ENCODE results near the gene AKNAD1.

AKNAD1 gene

DNA sequence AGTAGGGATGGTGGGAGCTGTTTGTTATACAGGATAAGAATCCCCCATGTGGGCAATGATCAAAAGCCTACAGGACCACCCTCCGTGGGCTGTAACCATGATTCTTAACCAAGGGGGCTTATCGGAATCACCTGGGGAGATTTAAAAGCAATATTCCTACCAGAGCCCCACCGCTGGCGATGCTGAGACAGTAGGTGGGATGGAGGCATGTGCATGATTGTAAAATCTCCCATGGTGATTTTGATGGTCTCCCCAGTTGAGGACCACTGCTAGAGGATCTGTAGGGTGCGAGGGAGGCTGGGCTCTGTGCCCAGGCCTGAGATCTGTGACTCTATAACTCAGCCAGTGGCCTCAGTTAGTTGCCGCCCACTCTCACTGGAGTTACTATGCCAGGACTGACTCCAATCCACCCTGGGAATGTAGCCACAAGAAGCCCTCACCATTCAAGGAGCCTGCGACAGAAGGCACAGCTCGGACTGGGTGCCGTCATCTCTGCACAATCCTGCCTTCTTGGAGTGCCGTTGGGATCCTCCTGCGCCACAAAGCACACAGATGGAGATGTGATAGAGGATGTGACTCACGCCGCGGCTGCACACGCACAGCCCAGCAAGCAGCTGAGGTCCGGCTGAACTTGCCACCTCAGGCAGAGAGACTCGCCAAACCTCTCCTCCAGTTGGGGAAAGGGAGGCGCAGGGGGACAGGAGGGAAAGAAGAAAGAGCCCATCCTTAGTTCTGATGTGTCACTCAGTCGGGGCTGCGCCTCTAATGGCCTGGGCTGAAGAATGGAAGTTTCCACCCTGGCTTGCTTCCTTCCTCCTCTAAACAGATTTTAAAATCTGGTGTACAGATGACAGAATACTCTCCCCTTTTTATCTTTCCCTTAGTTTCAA lies 26.5 kb downstream of the AKNAD1 start:
- no peak for DNase-seq (ENCODE audit: low spot score)

DNA sequence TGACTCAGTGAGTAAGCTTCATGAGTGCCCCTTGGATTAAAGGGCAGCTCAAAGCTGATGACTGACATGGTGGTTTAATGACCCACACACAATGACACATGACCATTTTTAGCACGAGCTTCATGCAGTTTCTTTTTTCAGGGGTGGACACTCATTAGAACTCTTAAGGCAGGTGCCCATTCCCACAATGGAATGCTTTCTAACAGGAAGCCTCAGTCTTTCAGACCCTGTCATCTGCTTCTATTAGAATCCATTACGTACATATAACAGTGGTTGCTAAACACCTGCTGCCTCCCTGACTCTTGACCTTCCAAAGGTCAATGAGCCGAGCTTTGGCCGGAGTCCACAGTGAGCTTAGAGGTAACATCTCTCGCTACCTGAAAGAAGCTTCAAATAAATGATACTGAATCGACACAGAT lies 27.4 kb downstream of the AKNAD1 start:
- DNase-seq (ENCODE audit: low spot score) = no peak

DNA sequence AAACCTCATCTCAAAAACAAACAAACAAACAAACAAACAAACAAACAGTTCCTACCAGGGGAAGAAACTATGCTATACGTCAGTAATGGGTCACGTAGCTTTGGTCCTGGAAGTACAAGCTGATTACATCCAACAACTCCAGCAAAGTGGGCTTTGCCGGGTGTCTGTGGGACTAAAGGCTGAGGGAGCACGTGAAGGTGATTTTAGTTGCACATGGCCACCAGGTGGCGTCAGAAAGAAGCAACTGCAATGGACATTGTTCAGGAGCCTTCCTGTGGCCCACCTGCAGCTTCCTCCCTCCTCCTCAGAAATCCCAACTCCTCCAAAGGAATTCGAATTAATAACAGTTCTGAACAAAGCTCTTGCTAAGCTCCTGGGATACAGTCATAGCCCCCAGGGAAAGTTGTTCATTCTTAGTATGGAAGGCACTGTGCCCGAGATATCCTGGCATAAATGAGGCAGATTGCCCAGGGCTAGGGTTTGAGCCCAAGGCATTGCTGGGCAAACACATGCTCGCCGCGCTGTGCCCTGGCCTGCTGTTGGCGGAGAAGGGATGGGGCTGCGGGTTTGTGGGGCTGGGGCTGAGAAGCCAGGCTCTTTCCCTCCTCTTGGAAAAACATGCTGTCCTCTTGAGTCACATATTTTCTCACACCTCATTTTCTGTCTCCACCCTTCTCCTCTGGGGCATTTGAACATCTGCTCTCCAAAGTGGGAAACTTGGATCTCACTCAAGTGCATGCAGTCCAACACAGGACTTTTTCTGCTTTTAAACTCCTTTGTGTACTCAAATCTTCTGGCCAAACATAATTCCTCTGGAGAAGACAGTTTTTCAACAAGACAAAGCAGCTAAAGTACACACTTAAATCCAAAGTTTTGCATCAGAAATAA lies 28.6 kb downstream of the AKNAD1 start:
- peak; percentile 63 for DNase-seq (ENCODE audit: low spot score)

DNA sequence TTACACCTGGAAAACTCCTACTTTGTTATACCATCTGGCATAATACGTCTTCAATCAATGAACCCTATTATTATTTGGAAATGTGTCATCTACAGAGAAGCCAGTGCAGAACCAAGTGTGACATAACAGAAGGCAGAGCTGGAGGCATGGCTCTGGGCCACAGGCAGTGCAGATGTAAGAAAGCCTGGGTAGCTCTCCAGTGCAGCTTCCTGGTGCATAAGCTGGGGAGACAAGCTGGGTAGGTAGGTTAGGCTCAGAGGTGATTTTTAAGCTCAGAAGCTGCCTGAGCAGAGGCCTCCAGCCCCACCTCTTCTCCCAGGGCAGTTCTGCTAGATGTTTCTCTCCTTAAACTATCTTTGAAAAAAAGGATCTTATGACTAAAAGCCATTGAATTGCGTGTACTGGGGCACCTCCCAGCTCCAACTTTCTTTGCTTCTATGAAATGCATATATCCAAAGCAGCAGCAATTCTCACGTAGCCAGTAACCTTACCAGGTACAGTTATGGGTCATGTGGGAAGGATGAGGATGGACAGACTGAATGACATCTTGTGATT lies 30.7 kb downstream of the AKNAD1 start:
- no peak for DNase-seq (ENCODE audit: low spot score)

DNA sequence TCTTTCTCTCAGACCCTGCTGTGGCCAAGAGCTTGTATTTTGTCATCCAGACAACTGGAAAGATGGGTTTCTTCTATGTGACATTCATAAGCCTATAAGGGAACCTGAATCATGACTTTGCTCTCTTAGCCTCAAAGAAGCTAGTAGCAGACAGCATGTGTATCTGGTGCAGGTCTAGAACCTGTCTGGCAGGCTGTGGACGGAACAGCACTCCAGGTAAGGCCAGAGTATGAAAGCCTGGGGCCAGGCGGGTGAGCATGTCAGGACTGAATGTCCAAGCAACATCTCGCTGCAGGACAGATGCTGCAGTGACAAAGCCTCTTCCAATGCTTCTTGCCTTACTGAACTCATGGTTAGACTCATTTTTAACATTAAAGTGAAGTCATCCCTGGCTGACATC lies 32.8 kb downstream of the AKNAD1 start:
- DNase-seq (ENCODE audit: low spot score) = no peak

DNA sequence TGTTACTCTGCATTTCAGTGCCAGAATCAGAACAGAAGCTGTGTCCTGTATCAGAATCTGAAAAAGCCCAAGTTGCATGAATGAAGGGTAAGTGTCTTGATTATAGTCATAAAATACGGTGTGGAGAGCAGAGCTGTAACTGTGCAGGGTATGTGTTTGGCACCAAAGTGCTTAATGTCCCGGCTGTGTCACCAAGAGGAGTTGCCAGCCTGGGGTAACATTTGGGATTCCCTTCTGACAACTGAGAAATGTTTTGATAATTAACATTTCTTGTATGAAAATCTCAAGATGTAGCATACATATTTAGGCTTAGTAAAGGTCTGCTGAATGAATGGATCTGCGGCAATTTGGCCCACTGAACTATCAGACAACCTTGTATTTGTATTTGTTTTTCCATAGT lies 33.3 kb downstream of the AKNAD1 start:
- DNase-seq (ENCODE audit: low spot score) = no peak

DNA sequence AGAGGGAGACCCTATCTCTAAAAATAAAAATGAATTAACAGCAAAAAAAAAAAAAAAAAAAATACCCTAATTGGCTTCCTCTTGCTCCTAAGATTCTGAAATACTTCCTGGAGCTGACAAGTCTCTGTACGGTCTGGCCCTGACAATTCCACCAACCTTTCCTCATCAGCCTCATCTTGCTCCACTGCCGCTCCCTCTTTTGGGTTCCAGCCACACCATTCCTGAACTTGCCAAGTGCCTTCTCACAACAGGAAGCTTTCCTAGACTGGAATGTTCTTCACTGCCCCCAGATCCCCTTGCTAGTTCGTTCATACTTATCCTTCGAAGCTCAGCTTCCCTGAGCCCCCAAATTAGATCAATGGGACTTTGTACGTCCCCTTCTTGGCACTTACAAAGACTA lies 37.0 kb downstream of the AKNAD1 start:
- no peak for DNase-seq (ENCODE audit: low spot score)

DNA sequence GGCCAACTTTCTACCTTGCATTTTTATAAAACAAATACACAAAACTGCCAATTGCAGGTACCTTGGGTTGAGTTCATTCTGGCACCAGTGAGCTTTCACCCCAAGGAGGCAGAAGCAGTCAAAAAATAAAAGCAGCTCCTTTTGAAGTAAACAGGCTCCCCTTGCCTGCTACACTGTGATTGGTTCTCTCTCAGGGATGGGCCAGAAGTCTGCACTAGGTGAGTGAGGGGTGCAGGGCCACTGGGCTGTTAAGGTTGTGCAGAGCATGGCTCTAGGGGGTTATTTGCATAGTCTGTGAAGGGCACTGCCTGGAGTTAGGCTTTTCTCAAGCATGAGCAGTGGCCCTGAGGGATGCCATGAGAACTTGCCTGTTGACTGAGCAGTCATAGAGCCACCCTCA lies 39.1 kb downstream of the AKNAD1 start:
- no peak for DNase-seq (ENCODE audit: low spot score)

DNA sequence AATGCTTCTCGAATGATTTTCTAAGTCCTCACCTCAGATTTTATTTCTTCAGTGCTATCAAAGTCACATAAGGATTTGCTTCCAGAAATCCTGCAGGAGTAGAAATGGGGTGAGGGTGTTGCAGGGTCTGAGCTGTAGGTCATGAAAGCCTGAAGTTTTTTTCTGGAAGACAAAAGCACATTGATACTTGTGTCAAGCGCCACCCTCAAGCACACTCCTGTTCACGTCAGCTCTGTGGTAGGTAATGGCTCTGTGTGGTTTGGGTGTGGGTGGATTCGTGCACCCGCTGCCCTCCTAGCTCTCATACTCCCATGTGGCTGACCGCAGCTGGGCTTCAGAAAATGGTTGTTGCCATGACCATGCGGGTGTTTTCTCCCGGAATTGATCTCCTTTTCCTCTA lies 39.9 kb downstream of the AKNAD1 start:
- DNase-seq (ENCODE audit: low spot score) = no peak

DNA sequence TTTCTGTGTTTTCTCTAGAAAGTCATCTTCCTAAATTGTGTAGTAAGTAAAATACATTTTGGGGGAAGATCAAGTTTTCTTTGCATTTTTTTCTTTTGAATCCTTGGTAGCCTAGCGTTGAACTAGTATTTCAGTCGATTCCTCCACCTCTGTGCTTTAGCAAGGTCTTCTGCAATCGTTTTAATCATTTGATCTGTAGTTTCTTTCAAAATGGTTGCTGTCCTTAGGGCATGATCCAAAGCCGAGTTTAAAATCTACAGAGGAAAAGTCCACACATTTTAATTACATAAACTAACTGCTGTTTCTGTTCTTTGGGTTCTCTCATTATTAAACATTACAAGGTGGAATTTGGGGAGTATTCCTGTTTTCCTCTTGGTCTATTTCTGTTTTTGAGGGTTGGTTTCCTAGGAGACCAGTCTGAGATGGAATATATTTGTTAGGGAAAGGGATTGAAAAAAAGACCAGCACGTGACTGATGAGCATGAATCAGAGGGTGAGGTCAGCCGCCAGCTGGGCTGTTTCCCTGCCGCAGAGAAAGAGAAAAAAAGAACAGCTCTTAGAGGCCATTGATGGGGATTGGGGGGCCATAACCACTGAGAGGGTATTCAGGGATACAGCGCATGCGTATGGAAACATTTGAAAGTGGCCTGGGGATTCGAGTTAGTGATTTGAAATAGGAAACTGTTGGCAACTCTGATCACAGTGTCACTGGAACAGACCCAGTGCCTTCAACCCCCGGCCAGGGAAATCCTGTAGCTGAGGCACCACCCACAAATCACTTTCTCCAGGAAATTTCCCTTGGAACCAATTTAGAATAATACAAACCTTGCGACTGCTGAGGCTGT lies 40.6 kb downstream of the AKNAD1 start:
- no peak for DNase-seq (ENCODE audit: low spot score)

DNA sequence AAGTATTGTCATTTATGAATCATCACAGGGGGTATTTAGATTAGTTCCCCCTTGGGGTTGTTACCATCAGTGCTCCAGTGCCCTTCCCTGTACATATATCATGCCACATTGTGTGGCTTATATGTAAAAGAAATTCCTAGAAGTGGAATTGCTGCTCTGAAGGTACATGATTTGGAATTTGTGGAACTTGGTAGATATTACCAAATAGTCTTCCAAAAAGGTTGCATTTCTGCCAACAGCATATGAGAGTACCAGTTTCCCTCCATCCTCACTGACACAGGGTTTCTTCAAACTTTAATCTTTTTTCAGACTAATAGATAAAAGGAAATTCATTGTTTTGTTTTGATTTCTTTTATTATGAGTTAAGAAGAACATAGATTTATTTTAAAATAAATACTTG lies 41.3 kb downstream of the AKNAD1 start:
- DNase-seq (ENCODE audit: low spot score) = no peak

DNA sequence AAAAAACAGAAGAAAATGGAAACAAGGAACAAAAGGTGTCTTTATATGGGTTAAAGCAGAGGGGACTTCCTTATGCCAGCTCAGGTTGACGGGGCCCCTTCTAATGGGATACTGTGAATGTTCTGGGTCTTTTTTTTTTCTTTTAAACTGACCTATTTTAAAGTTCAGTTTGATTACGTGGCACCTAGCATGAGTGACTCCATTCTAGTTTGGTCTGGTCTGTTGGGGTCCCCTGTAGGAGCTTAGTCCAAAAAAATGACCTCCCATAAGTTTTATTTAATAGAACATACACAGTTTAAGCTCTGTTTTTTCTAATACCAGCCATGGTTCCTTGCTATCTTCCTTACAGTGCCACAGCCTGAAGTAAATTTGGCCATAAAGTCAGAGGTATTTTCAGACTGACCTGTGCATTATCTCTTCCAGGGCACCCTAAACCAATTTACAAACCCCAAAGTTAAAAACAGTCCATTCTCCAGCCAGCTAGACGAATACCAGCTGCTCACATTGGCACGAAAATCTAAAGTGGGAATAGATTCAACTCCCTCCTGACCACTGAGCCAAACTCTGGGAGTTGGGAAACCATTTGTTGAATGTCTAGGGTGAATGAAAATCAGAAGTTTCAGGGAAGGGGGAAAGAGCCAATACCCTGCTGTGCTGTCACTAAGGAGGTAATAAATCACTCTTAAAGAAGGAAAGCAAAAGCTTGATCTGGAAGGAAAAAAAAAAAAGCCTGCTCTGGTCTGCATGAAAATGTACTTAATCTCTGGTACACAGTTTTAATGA lies 42.4 kb downstream of the AKNAD1 start:
- no peak for DNase-seq (ENCODE audit: low spot score)

DNA sequence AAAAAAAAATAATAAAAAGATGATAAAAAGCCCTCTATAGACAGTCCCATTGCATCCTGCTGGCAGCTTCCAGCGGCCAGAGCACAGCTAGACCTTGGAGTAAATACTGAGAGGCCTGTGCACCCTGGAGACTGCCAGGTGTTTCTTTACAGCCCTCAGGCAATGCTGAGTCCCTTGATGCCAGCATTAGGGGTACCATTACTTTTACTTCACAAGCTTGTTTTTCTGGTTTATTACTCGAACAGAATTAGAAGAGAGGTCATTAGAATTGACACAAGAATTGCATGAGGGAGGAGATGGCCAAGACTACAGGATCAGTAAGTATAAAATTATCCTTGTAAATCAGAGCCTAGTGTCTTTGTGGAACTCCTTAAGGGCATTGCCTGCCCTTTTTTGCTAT lies 43.6 kb downstream of the AKNAD1 start:
- DNase-seq (ENCODE audit: low spot score) = no peak

DNA sequence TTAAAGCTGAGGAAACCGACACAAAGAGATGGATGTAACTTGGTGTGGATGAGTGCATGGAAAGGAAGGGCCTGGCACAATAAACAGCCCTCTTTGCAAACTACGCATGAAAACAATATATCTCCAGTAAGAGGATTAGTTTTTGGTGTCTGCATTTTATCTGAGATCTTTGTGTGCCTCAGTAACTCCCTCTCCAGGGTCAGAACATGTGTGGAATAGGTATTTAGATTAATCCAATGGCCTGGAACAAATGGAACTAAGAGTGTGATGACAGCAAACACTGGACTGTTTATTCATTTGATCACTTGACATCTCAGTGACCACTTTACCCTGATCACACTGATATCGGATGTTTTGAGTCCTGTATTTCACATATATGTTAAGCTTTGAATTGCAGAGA lies 45.3 kb downstream of the AKNAD1 start:
- no peak for DNase-seq (ENCODE audit: low spot score)

DNA sequence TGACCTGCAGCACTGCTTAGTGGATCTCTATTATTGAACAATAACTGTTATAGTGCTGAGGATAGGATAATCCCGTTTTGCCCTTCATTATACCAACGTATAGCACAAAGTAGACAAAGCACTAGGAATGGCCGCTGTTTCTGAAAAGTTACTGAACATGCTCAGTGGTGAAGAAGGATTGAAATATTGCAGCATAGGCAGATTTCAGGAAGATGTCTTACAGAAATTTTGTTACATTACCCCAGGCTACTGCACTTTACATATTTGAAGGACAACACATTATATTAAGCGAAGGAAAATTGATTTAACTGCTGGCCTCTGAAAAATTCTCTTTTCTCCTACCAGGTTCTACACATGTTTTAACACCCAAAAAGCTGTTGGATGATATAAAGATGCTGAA lies 48.5 kb downstream of the AKNAD1 start:
- no peak for DNase-seq (ENCODE audit: low spot score)

DNA sequence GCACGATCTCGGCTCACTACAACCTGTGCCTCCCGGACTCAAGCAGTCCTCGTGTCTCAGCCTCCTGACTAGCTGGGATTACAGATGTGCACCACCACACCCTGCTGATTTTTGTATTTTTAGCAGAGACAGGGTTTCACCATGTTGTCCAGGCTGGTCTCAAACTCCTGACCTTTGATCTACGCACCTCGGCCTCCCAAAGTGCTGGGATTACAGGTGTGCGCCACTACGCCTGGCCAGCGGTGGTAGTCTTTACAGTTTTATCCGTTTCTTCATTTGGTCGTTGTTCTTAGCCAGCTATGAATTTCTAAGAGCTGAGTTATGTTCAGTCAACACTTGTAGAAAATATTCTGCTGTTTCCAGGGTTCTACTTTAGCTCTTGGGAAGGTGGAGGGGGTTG lies 53.3 kb downstream of the AKNAD1 start:
- no peak for DNase-seq (ENCODE audit: low spot score)

DNA sequence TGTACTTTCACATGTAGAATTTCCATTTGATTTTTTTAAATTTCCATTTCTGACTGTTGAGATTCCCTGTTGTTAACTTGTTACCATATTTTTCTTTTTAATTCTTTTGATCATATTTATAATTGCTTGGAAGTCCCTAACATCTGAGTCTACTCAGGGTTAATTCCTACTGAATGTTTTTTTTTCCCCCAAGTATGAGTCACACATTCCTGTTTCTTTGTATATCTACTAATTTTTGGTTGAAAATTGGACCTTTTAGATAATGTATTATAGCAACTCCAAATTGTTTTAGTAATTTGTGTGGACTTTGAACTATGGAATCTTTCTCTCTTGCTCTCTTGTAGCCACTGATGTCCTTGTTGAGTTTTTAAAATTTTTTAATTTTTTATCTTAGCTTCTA lies 55.8 kb downstream of the AKNAD1 start:
- no peak for DNase-seq (ENCODE audit: low spot score)

DNA sequence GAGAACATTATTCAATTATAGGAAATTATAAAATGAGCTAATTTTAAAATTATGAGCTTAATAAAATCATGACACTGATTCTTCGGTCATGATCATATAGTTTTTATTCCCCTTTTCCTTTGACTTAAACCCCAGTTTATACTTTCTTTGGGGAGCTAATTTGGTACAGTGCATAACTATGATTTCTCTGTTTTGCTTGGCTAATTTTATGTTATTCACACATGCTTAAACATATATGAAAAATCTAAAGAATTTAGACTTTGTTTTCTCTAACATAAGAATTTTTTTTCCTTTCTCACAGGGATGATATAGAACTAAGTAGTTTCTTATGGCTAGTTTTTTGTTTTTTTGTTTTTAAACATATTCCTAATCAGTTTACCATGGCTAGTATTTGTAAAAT lies 57.9 kb downstream of the AKNAD1 start:
- DNase-seq (ENCODE audit: low spot score) = no peak

DNA sequence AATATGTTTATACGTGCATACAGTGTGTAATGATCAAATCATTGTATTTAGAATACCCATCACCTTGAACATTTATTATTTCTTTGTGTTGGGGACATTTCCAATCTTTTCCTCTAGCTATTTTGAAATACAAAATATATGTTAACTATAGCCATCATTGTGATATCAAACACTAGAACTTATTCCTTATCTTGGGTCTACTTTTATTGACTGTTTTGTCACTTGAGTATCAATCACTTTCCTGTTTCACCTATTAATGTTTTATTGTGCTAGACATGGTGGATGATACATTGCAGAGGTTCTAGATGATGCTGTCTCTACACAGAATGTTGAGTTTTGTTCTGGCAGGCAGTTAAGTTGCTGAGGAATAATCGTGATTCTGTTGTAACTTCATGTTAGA lies 64.5 kb downstream of the AKNAD1 start:
- DNase-seq (ENCODE audit: low spot score) = no peak

DNA sequence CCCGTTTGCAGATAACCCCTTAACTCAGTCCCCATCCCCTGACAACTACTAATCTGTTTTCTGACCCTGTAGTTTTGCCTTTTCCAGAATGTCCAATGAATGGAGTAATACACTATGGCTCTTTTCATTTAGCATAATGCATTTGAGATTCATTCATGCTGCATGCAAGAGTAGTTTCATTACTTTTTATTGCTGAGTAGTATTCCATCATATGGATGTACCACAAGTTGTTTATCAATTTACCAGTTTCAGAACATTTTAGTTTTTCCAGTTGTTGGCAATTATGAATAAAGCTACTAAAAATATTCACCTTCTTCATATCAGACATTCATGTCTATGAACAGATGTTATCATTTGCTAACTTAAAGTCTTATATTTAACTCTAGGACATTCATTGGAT lies 65.1 kb downstream of the AKNAD1 start:
- no peak for DNase-seq (ENCODE audit: low spot score)

DNA sequence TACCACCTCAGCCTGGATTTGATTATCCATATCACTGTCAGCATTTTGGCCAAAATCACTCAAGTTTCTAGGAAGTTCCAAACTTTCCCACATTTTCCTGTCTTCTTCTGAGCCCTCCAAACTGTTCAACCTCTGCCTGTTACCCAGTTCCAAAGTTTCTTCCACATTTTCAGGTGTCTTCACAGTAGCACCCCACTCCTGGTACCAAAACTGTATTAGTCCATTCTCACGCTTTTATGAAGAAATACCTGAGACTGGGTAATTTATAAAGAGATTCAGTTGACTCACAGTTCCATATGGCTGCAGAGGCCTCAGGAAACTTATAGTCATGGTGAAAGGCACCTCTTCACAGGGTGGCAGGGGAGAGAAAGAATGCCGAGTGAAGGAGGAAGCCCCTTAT lies 71.0 kb downstream of the AKNAD1 start:
- DNase-seq (ENCODE audit: low spot score) = no peak
